WTC11 (cell line): ENCODE results near the gene SRPRB.

Source experiments
- AFF4 ChIP-seq: sonication (generic); formaldehyde crosslinking; IDR thresholded peaks from 2 replicates; pipeline ENCODE4 v1.8.1; 2023; ENCODE audit warnings: mild to moderate bottlenecking, missing genetic modification reagents, borderline replicate concordance
- ATF3 ChIP-seq: sonication (generic); formaldehyde crosslinking; conservative IDR thresholded peaks from 2 replicates; pipeline ENCODE4 v1.8.1; 2022; ENCODE audit warnings: mild to moderate bottlenecking, missing genetic modification reagents
- CREM ChIP-seq: sonication (generic); formaldehyde crosslinking; IDR thresholded peaks from 2 replicates; pipeline ENCODE4 v1.8.1; 2022; ENCODE audit warnings: mild to moderate bottlenecking, missing genetic modification reagents, moderate library complexity
- CTCF ChIP-seq: fragments of 200-600 bp; IDR thresholded peaks from 2 replicates; pipeline ENCODE4 v1.8.0; 2022; ENCODE audit warnings: antibody characterized with exemption
- E2F1 ChIP-seq: sonication (generic); formaldehyde crosslinking; IDR thresholded peaks from 2 replicates; pipeline ENCODE4 v1.8.0; 2022; ENCODE audit warnings: mild to moderate bottlenecking, missing genetic modification reagents
- FOXP1 ChIP-seq: sonication (generic); formaldehyde crosslinking; IDR thresholded peaks from 2 replicates; pipeline ENCODE4 v1.8.0; 2022; ENCODE audit warnings: missing genetic modification reagents, mild to moderate bottlenecking, moderate library complexity, borderline replicate concordance
- HMGXB4 ChIP-seq: sonication (generic); formaldehyde crosslinking; IDR thresholded peaks from 2 replicates; pipeline ENCODE4 v1.8.1; 2023; ENCODE audit warnings: mild to moderate bottlenecking, moderate library complexity, missing genetic modification reagents
- TP53 ChIP-seq: sonication (generic); formaldehyde crosslinking; IDR thresholded peaks from 2 replicates; pipeline ENCODE4 v1.8.1; 2023; ENCODE audit warnings: mild to moderate bottlenecking, missing genetic modification reagents
- ZNF138 ChIP-seq: sonication (generic); formaldehyde crosslinking; conservative IDR thresholded peaks from 2 replicates; pipeline ENCODE4 v1.8.1; 2022; ENCODE audit warnings: mild to moderate bottlenecking, moderate library complexity, missing genetic modification reagents
- ZNF512 ChIP-seq: sonication (generic); formaldehyde crosslinking; IDR thresholded peaks from 2 replicates; pipeline ENCODE4 v1.8.1; 2022; ENCODE audit warnings: missing genetic modification reagents, borderline replicate concordance
- ZSCAN18 ChIP-seq: fragments of 250-450 bp; sonication (Bioruptor Pico); IDR thresholded peaks from 2 replicates; pipeline ENCODE4 v2.1.2; 2022; ENCODE audit warnings: mild to moderate bottlenecking, moderate library complexity

GRCh38 chr3:133775309-133775708, 30.3 kb upstream of the SRPRB start:
- TF ChIP-seq CTCF (no peak), AFF4 (CRISPR knock-in tag) (no peak), ZNF138 (CRISPR knock-in tag) (no peak), ATF3 (CRISPR knock-in tag) (no peak), TP53 (CRISPR knock-in tag) (no peak), ZSCAN18 (CRISPR knock-in tag) (no peak), HMGXB4 (CRISPR knock-in tag) (no peak), CREM (CRISPR knock-in tag) (no peak), FOXP1 (CRISPR knock-in tag) (no peak), ZNF512 (no peak), E2F1 (CRISPR knock-in tag) (no peak)
